HG02840 (cell line): Measurements from ENCODE around the gene TMEM238.
"Not testable (repeated sequence)": the region's sequence is repeated elsewhere in the genome, so short reads cannot be mapped to it uniquely, and the experiment has no call there.

ENCODE experiments used
- ATAC-seq: cut with Tn5 transposase; IDR thresholded peaks from one replicate; pipeline ENCODE4 v1.9.1; 2021; ENCODE audit warnings: mild to moderate bottlenecking, moderate library complexity, moderate number of reproducible peaks; ENCODE audit not compliant: unreplicated experiment, low FRiP score

Gene TMEM238

GRCh38 chr19:55341595-55342531 lies 42.2 kb downstream of the TMEM238 start:
- no peak for ATAC-seq

- ATAC-seq = no peak
Measured at GRCh38 chr19:55341171-55341588, 42.9 kb downstream of the TMEM238 start.

GRCh38 chr19:55340784-55341147 lies 43.3 kb downstream of the TMEM238 start:
- no peak for ATAC-seq

- no peak for ATAC-seq
Measured at GRCh38 chr19:55339889-55340783, 44.0 kb downstream of the TMEM238 start.

GRCh38 chr19:55339105-55339888 lies 44.8 kb downstream of the TMEM238 start, which contains the start of gene KMT5C:
Gene KMT5C (plus strand): TSS chr19:55339876. CDS start chr19:55341937, 2,061 bp downstream.
- ATAC-seq = peak; percentile 88

- ATAC-seq = no peak
Measured at GRCh38 chr19:55336101-55336500, 48.0 kb downstream of the TMEM238 start.

GRCh38 chr19:55333870-55334269 lies 50.2 kb downstream of the TMEM238 start:
- ATAC-seq = no peak

GRCh38 chr19:55329791-55330190 lies 54.3 kb downstream of the TMEM238 start:
- not testable (repeated sequence) for ATAC-seq
